ENCODE measurements around the gene SMARCD1.
A peak's percentile ranks its signal among the peaks of the same experiment; 100 is the strongest.

SMARCD1 gene

GRCh38 chr12:50050410-50051098 is 34.6 kb upstream of the SMARCD1 start:
- no peak for DNase-seq (ENCODE audit: low spot score)
- TF ChIP-seq CTCF (IDR thresholded peaks at IDR 0.05): no peak
- H3K27ac ChIP-seq: peak overlapping the region in 1 of 2 donors; percentile 26
- peak overlapping the region; percentile 62 for H3K4me3 ChIP-seq

GRCh38 chr12:50051101-50051806 is 33.9 kb upstream of the SMARCD1 start:
- Histone ChIP-seq H3K27ac (peak overlapping the region in 1 of 2 donors; percentile 26), H3K4me3 (peak overlapping the region; percentile 62)
- no peak for DNase-seq (ENCODE audit: low spot score)
- TF ChIP-seq CTCF (IDR thresholded peaks at IDR 0.05): no peak

GRCh38 chr12:50052544-50052943 is 32.6 kb upstream of the SMARCD1 start:
- DNase-seq (ENCODE audit: low spot score): no peak
- no peak overlapping the region for H3K27ac ChIP-seq
- no peak overlapping the region for H3K4me3 ChIP-seq
- TF ChIP-seq CTCF (IDR thresholded peaks at IDR 0.05): no peak

- no peak for DNase-seq (ENCODE audit: low spot score)
- no peak for TF ChIP-seq CTCF (IDR thresholded peaks at IDR 0.05)
- no peak overlapping the region for H3K4me3 ChIP-seq
- H3K27ac ChIP-seq: no peak overlapping the region
Observed at GRCh38 chr12:50052964-50053363, 32.2 kb upstream of the SMARCD1 start.

GRCh38 chr12:50053583-50053982 is 31.6 kb upstream of the SMARCD1 start:
- H3K4me3 ChIP-seq: no peak overlapping the region
- DNase-seq (ENCODE audit: low spot score): no peak
- TF ChIP-seq CTCF (IDR thresholded peaks at IDR 0.05): no peak

GRCh38 chr12:50055831-50056638 is 29.1 kb upstream of the SMARCD1 start:
- TF ChIP-seq CTCF (IDR thresholded peaks at IDR 0.05): peak; percentile 83
- Histone ChIP-seq H3K27ac (no peak overlapping the region), H3K4me3 (peak overlapping the region; percentile 84)
- no peak for DNase-seq (ENCODE audit: low spot score)

More at GRCh38 chr12:50053583-50053982, 31.6 kb upstream of the SMARCD1 start:
- no peak overlapping the region for H3K27ac ChIP-seq

All from coronary artery (tissue), 2 donors.